ENCODE measurements around the gene COPA. TPM values are rescaled to one million over a fixed set of nuclear protein-coding genes. Genes with fewer than 3 reads are reported as not detected.

Gene COPA
- total RNA-seq, 1 experiment from 2014 or later, result 118 TPM

GRCh38 chr1:160346463-160346862 lies 3.4 kb upstream of the COPA start:
- Histone ChIP-seq H3K27ac (ENCODE audit: low read length) (no peak overlapping the region), H3K27me3 (ENCODE audit: control insufficient read depth, insufficient read depth, low read length) (no peaks in the 10 kb centered on the region), H3K4me3 (ENCODE audit: low read depth in 2 of 2, low read length in 2 of 2) (no peak overlapping the region), H3K4me1 (ENCODE audit: control insufficient read depth, insufficient read depth, low read length) (peaks cover 10% of the 10 kb centered on the region), H3K36me3 (ENCODE audit: control insufficient read depth, insufficient read depth, low read length) (peaks cover 6% of the 10 kb centered on the region), H3K9me3 (ENCODE audit: control insufficient read depth, insufficient read depth, low read depth, low read length) (no peaks in the 10 kb centered on the region)
- ATAC-seq (no peak), DNase-seq (ENCODE audit: low read depth, low spot score) (no peak)
- ChIA-PET CTCF (no interaction called here), POLR2A (no interaction called here)
- TF ChIP-seq, protein P1, sequence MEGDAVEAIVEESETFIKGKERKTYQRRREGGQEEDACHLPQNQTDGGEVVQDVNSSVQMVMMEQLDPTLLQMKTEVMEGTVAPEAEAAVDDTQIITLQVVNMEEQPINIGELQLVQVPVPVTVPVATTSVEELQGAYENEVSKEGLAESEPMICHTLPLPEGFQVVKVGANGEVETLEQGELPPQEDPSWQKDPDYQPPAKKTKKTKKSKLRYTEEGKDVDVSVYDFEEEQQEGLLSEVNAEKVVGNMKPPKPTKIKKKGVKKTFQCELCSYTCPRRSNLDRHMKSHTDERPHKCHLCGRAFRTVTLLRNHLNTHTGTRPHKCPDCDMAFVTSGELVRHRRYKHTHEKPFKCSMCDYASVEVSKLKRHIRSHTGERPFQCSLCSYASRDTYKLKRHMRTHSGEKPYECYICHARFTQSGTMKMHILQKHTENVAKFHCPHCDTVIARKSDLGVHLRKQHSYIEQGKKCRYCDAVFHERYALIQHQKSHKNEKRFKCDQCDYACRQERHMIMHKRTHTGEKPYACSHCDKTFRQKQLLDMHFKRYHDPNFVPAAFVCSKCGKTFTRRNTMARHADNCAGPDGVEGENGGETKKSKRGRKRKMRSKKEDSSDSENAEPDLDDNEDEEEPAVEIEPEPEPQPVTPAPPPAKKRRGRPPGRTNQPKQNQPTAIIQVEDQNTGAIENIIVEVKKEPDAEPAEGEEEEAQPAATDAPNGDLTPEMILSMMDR (IDR thresholded peaks at IDR 0.05), result no peak
- TF ChIP-seq SIN3A (IDR thresholded peaks at IDR 0.05; ENCODE audit: borderline replicate concordance, insufficient read depth, low read depth, low read length), result no peak
- TF ChIP-seq POLR2AphosphoS5 (IDR thresholded peaks at IDR 0.05; ENCODE audit: low read depth, low read length), result no peak
- no peak for TF ChIP-seq TCF7L2 (IDR thresholded peaks at IDR 0.05; ENCODE audit: low read depth, low read length)
- TF ChIP-seq REST (IDR thresholded peaks at IDR 0.05; ENCODE audit: insufficient read depth in 1 of 2, low read depth in 2 of 2, low read length in 1 of 2), result no peak
- intact Hi-C loops (cut with micrococcal nuclease; ENCODE audit: unreplicated experiment) (no loop called here), in situ Hi-C loops (cut with HindIII; ENCODE audit: low pct_unique_long_range_greater_than_20kb, low sequenced_read_pairs) (no loop called here)
- BruUV-seq (replicated peaks), result no TSS peak

- CTCF ChIA-PET, result interaction anchor here (0.6 kb wide), 1 partner anchor 302 kb away, joined by 11 read pairs; no protein-coding TSS in a partner anchor
- Histone ChIP-seq H3K36me3 (ENCODE audit: control insufficient read depth, insufficient read depth, low read length) (peaks cover 3% of the 10 kb centered on the region), H3K9me3 (ENCODE audit: control insufficient read depth, insufficient read depth, low read depth, low read length) (no peaks in the 10 kb centered on the region), H3K4me3 (ENCODE audit: low read depth in 2 of 2, low read length in 2 of 2) (no peak overlapping the region), H3K27ac (ENCODE audit: low read length) (no peak overlapping the region), H3K27me3 (ENCODE audit: control insufficient read depth, insufficient read depth, low read length) (no peaks in the 10 kb centered on the region), H3K4me1 (ENCODE audit: control insufficient read depth, insufficient read depth, low read length) (peaks cover 11% of the 10 kb centered on the region)
- in situ Hi-C loops (cut with HindIII; ENCODE audit: low pct_unique_long_range_greater_than_20kb, low sequenced_read_pairs) (no loop called here), intact Hi-C loops (cut with micrococcal nuclease; ENCODE audit: unreplicated experiment) (no loop called here)
- ATAC-seq, result no peak
- BruUV-seq (replicated peaks), result no TSS peak
- no peak for DNase-seq (ENCODE audit: low read depth, low spot score)
- POLR2A ChIA-PET, result no interaction called here
- TF ChIP-seq POLR2AphosphoS5 (IDR thresholded peaks at IDR 0.05; ENCODE audit: low read depth, low read length) (no peak), REST (IDR thresholded peaks at IDR 0.05; ENCODE audit: insufficient read depth in 1 of 2, low read depth in 2 of 2, low read length in 1 of 2) (no peak), SIN3A (IDR thresholded peaks at IDR 0.05; ENCODE audit: borderline replicate concordance, insufficient read depth, low read depth, low read length) (no peak), TCF7L2 (IDR thresholded peaks at IDR 0.05; ENCODE audit: low read depth, low read length) (no peak)
- TF ChIP-seq, protein P1 (IDR thresholded peaks at IDR 0.05), result no peak
Measured at GRCh38 chr1:160344936-160345335, 1.9 kb upstream of the COPA start.

Measured in Panc1 (cell line).